NCI-H146 treated with DMSO at 0.1 percent for 48 hours (cell line): ENCODE results near the gene TBX5.
"Not testable (repeated sequence)": the region's sequence is repeated elsewhere in the genome, so short reads cannot be mapped to it uniquely, and the experiment has no call there.

Experiments used
- DNase-seq: peaks from one replicate; lab custom pipeline; 2025; ENCODE audit not compliant: unreplicated experiment; lab: John Stamatoyannopoulos, UW

TBX5 gene

DNA sequence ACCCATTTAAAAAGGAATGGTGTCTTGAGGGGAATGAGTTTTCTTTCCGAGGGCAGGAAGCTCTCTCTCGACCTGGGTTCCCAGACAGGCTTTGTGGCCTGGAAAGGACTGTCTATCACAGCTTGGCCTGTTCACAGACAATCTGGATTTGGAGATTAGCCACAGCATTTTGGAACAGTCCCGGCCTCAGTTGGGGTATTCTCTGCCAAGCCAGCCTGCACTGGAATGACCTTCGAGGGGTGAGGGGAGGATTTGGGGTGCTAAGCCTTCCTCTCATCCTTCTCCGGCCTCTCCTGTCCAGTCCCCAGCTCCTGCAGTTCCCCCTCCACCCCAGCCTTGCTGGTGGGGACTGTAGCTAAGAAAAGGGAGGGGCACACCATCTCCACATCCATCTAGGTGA is 13.0 kb downstream of the TBX5 start:
- no peak for DNase-seq

DNA sequence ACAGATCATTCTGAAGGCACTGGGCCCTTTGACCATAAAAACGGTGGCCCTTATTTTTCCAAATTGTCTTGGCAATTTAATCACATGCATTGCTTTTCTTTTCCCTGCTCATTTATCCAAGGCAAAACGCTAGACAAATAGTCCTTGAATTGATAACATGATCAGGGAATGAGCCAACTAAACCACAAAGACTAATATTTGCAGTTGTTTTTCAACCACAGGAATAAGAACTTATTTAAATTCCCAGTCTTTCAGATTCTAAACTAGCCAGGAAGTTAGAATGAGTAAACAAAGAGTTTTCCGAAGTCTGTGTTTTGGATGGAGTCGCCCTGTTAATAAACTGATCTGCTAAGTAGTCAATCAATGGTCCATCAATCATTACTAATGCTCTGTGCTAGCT is 14.9 kb downstream of the TBX5 start:
- DNase-seq = no peak

DNA sequence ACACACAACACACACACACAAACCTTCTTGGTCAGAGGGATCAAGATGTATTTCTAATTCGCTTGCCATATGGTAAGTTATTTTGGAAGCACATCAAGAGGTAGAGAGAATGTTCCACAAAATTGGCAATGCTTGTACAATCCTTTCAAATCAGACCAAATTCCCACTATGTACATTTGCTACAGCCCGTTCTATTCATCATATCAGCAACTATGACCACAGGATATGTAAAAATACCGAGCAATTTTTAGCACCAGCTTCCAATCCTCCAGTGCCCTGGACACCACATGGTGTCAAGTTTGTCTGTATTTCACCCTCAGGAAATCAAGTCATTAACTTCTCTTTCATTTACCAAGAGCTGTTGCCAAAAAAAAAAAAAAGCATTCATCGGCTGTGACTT is 21.2 kb downstream of the TBX5 start:
- no peak for DNase-seq

DNA sequence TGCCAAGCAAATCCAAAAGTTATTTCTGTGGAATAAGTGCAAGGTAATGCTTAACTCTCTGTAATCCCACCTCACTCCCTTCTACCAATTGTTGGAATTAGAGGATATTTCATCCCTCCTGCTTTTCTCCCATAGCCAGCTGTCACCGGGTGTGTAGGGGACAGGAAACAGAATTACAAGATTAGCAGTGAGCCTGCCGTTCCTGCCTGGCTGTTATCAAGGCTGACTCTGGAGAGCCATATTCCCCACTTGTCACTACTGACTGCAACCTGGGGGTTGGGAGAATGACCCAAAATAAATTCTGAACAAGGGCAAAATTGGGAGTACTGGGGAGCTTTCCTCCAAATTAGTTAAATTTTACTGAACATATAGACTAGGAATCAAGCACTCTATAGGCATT is 24.8 kb downstream of the TBX5 start:
- DNase-seq = no peak

DNA sequence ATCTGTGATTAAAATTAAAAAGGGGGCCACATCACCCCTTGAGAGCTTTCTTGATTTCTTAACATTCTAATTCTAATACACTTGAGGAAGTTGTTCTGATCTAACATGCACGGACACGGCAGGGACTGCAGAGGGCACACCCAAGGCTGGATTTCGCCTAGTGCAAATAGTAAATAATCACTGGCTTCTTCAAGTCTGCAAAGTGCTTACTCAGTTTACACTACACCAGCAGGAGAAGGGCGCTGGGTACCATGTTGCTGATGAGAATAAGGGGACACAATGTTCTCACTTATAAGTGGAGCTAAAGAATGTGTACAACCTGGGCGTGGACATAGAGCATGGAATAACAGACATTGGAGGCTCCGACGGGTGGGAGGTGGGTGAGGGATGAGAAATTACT is 34.2 kb downstream of the TBX5 start:
- DNase-seq = no peak

- no peak for DNase-seq
Measured at GRCh38 chr12:114371250-114371649, 34.7 kb downstream of the TBX5 start.

DNA sequence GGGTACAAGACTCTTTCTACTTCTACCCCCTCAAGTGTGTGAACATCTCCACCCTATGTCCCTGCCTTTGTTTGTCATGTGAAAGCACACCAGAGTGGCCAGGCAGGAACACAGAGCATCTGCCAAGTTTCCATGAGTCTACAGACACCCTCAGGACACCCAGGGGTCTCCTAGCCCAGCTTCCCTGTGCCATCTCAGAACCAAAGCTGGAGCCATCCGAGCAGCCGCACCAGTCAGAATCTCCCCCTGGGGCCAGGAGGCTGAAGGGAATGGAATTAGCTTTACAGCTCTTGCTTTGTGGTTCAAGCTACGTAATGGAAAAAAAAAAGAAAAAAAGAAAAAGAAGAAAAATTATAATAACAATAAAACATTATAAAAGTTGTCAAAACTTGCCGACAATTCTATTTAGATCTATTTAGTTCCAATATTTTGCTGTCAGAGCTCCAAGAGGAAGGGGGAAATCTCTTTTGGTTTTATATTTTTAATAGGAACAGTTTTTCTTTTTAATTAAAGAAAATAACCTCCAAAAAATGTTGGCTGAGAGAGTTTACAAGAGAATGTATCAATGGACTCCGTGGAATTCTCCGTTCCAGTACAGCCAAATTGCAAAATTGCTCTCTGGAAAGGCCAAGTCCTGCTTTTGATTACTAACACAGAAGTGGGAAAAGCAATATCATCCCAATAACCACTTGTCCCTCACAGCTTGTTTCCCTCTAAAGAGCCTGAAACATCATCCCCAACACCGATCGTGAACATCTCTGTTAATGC is 37.1 kb downstream of the TBX5 start:
- DNase-seq = no peak

DNA sequence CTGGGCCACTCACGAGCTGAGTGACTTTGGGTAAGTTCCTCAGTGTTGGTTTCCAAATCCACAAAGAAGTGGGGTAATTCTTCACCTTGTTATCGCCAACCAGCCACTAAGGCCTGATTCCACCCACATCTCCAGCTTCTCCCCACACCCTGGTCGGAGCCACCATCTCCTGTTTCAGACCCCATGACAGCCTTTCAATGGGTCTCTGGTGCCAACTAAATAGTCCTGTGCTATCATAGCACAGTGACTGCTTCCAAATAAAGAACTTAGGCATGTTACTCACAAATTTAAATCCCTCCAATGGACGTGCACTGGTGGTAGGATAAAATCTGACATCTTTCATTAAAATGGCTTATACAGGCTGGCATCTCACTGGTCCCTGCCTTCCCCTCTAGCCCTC is 44.0 kb downstream of the TBX5 start:
- no peak for DNase-seq

GRCh38 chr12:114361545-114361944 is 44.4 kb downstream of the TBX5 start:
- DNase-seq = no peak

DNA sequence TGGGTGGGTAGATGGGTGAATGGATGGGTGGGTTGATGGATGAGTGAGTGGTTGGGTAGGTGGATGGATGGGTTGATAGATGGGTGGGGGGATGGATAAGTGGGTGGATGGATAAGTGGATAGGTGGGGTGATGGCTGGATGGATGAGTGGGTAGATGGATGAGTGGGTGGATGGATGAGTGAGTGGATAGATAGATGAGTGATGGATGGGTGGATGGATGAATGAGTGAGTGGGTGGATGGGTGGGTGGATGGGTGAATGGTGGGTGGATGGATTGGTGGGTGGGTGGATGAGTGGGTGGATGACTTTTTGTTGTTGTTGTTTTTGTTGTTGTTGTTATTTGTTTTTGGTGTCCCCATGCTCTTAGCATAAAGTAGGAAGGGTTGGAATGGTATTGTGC is 45.5 kb downstream of the TBX5 start:
- DNase-seq = no peak

DNA sequence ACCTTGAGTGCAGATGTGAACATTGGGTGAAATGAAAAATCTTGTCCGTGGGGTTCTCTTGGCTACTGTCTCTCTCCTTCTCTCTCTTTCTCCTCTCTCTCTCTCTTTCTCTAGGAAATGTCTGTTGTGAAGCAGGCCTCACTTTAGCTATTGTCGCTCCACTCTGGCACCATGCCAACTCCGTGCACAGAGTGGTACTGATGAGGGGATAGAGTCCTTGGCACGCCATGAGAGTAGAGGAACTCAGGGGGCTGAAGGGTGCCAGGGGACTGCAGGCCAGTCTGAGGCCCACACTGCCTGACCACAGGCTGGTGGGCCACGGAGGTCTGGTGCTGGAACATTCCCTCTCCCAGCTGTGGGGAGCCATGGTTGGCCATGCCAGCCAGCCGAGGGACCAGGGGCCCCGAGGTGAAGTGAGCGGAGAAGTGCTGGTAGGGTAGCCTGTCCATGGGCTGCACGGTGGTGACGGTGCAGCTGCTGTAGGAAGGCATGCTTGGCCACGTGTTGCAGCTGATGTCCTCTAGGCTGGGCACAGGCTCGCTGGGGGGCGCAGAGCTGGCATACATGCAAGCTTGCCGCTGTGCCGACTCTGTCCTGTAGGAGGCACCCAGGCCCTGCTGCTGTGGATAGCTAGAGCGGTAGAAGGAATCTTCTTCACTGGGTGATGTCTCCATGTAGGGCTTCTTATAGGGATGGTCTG is 50.4 kb downstream of the TBX5 start:
- DNase-seq = no peak

- not testable (repeated sequence) for DNase-seq
Measured at GRCh38 chr12:114349239-114349638, 56.7 kb downstream of the TBX5 start.

- no peak for DNase-seq
Measured at GRCh38 chr12:114347861-114348260, 58.1 kb downstream of the TBX5 start.

DNA sequence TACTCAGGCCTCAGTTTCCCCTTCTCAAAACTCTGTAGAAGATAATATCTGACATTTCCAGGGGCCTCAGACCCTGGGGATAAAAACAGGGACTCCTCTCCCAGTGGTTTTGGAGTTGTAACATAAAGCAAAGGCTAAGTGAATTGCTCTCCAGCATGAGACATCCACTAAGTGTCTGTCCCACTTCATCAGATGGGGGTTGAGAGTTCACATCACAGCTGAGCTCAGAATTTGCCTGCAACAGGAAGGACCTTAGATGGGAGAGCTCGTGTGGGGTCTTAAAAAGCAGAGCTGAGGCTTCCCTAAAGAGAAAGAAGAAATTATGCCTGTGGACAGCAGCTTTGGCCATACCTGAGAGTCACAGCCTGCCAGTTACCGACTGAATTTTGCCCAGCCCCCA is 61.1 kb downstream of the TBX5 start:
- no peak for DNase-seq

- no peak for DNase-seq
Measured at GRCh38 chr12:114344303-114344663, 61.7 kb downstream of the TBX5 start.

GRCh38 chr12:114343585-114344302 is 62.2 kb downstream of the TBX5 start:
- no peak for DNase-seq

DNA sequence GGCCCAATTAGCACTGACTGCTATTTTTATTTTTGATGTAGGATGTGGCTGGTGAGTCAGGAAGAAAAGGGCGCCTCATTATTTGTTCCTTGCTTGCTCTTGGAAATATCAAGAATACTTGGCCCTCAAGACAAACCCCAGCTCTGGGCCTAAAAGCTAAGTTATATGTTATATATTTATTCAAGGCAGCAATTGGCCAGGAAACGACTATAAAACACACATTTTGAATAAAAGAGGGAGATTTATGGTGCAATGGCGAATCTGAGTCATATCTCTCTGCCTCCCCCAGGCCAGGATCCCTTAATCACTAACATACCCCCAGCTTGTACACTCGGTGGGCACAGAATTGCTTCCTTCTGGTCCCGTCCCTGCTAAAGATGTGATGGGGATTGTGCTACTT is 63.3 kb downstream of the TBX5 start:
- DNase-seq = no peak

- DNase-seq = no peak
Measured at GRCh38 chr12:114341635-114342034, 64.3 kb downstream of the TBX5 start.

DNA sequence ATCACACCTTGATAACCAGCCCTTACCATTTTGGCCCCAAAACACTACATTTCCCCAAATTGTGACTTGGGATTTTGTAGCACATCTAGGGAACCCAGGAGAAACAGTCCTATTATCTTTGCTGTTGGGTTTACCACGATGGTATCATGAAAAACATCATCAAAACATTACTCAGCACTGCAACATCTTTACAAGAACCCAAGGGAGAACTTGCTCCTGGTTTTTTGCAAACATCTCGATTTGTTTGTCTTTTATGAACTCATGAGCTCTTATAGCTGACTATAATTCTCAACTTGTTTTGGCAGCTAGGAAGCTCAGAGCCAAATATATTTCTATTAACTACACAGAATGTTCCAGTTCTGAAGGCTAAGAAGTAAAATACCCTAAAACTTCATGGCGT is 65.7 kb downstream of the TBX5 start:
- no peak for DNase-seq

GRCh38 chr12:114339626-114340025 is 66.3 kb downstream of the TBX5 start:
- DNase-seq = no peak

- no peak for DNase-seq
Measured at GRCh38 chr12:114335607-114336006, 70.3 kb downstream of the TBX5 start.

GRCh38 chr12:114334395-114334794 is 71.5 kb downstream of the TBX5 start:
- no peak for DNase-seq
